HUES6 (cell line): Measurements from ENCODE around the gene RNF144A.

ENCODE experiments used
- H3K27ac ChIP-seq: 2 replicates; pipeline ENCODE4 v1.7.0; 2013; ENCODE audit warnings: low read depth, mild to moderate bottlenecking, low read length, inconsistent platforms
- H3K27me3 ChIP-seq: 2 replicates; pipeline ENCODE4 v1.6.1; 2013; ENCODE audit warnings: low read length; ENCODE audit not compliant: control insufficient read depth, insufficient read depth
- H3K36me3 ChIP-seq: 2 replicates; pipeline ENCODE4 v1.6.1; 2013; ENCODE audit warnings: low read length; ENCODE audit not compliant: control insufficient read depth, insufficient read depth
- H3K4me1 ChIP-seq: 2 replicates; pipeline ENCODE4 v1.6.1; 2013; ENCODE audit warnings: low read length; ENCODE audit not compliant: control insufficient read depth, insufficient read depth
- H3K4me3 ChIP-seq: 2 replicates; pipeline ENCODE4 v1.5.1; 2013; ENCODE audit warnings: low read depth, low read length
- H3K9ac ChIP-seq: one replicate; pipeline ENCODE4 v1.6.1; 2013; ENCODE audit warnings: mild to moderate bottlenecking, low read length
- H3K9me3 ChIP-seq: 2 replicates; pipeline ENCODE4 v1.6.1; 2013; ENCODE audit warnings: low read depth, low read length; ENCODE audit not compliant: control insufficient read depth, insufficient read depth

RNF144A gene

GRCh38 chr2:7007846-7008741 is 90.9 kb downstream of the RNF144A start:
- H3K4me1 ChIP-seq, result no peaks in the 10 kb centered on the region
- H3K27ac ChIP-seq, result no peak overlapping the region
- no peak overlapping the region for H3K9ac ChIP-seq
- no peak overlapping the region for H3K4me3 ChIP-seq
- no peaks in the 10 kb centered on the region for H3K27me3 ChIP-seq
- H3K36me3 ChIP-seq, result no peaks in the 10 kb centered on the region
- H3K9me3 ChIP-seq, result no peaks in the 10 kb centered on the region

GRCh38 chr2:7009207-7009911 is 92.1 kb downstream of the RNF144A start:
- no peak overlapping the region for H3K9ac ChIP-seq
- no peaks in the 10 kb centered on the region for H3K27me3 ChIP-seq
- H3K4me1 ChIP-seq, result no peaks in the 10 kb centered on the region
- H3K4me3 ChIP-seq, result no peak overlapping the region
- no peak overlapping the region for H3K27ac ChIP-seq
- no peaks in the 10 kb centered on the region for H3K36me3 ChIP-seq
- H3K9me3 ChIP-seq, result no peaks in the 10 kb centered on the region

GRCh38 chr2:7010391-7011054 is 93.3 kb downstream of the RNF144A start:
- H3K27ac ChIP-seq, result no peak overlapping the region
- no peak overlapping the region for H3K4me3 ChIP-seq
- no peaks in the 10 kb centered on the region for H3K4me1 ChIP-seq
- H3K9ac ChIP-seq, result no peak overlapping the region
- H3K9me3 ChIP-seq, result no peaks in the 10 kb centered on the region
- H3K36me3 ChIP-seq, result no peaks in the 10 kb centered on the region
- H3K27me3 ChIP-seq, result no peaks in the 10 kb centered on the region

- no peaks in the 10 kb centered on the region for H3K27me3 ChIP-seq
- H3K4me1 ChIP-seq, result no peaks in the 10 kb centered on the region
- H3K9ac ChIP-seq, result no peak overlapping the region
- no peak overlapping the region for H3K27ac ChIP-seq
- H3K9me3 ChIP-seq, result no peaks in the 10 kb centered on the region
- no peak overlapping the region for H3K4me3 ChIP-seq
- no peaks in the 10 kb centered on the region for H3K36me3 ChIP-seq
Measured at GRCh38 chr2:7011356-7012083, 94.3 kb downstream of the RNF144A start.

- H3K9me3 ChIP-seq, result no peaks in the 10 kb centered on the region
- H3K4me1 ChIP-seq, result no peaks in the 10 kb centered on the region
- no peaks in the 10 kb centered on the region for H3K27me3 ChIP-seq
- H3K9ac ChIP-seq, result no peak overlapping the region
- no peak overlapping the region for H3K4me3 ChIP-seq
- no peaks in the 10 kb centered on the region for H3K36me3 ChIP-seq
- no peak overlapping the region for H3K27ac ChIP-seq
Measured at GRCh38 chr2:7012141-7012764, 95.0 kb downstream of the RNF144A start.

GRCh38 chr2:7013471-7014160 is 96.4 kb downstream of the RNF144A start:
- Histone ChIP-seq H3K27ac (no peak overlapping the region), H3K27me3 (no peaks in the 10 kb centered on the region), H3K9me3 (no peaks in the 10 kb centered on the region)

GRCh38 chr2:7014174-7014640 is 97.0 kb downstream of the RNF144A start:
- no peaks in the 10 kb centered on the region for H3K36me3 ChIP-seq
- H3K27ac ChIP-seq, result no peak overlapping the region
- H3K4me3 ChIP-seq, result no peak overlapping the region
- no peak overlapping the region for H3K9ac ChIP-seq
- no peaks in the 10 kb centered on the region for H3K4me1 ChIP-seq
- no peaks in the 10 kb centered on the region for H3K27me3 ChIP-seq
- no peaks in the 10 kb centered on the region for H3K9me3 ChIP-seq

More at GRCh38 chr2:7013471-7014160, 96.4 kb downstream of the RNF144A start:
- Histone ChIP-seq H3K4me3 (no peak overlapping the region), H3K4me1 (no peaks in the 10 kb centered on the region), H3K36me3 (no peaks in the 10 kb centered on the region), H3K9ac (no peak overlapping the region)

GRCh38 chr2:7015007-7015950 is 98.1 kb downstream of the RNF144A start:
- H3K27ac ChIP-seq, result no peak overlapping the region
- H3K9me3 ChIP-seq, result no peaks in the 10 kb centered on the region
- no peak overlapping the region for H3K4me3 ChIP-seq
- H3K9ac ChIP-seq, result no peak overlapping the region
- peaks cover 3% of the 10 kb centered on the region for H3K36me3 ChIP-seq
- no peaks in the 10 kb centered on the region for H3K27me3 ChIP-seq
- H3K4me1 ChIP-seq, result no peaks in the 10 kb centered on the region

GRCh38 chr2:7016148-7016547 is 98.9 kb downstream of the RNF144A start:
- Histone ChIP-seq H3K9ac (no peak overlapping the region), H3K4me3 (no peak overlapping the region), H3K27ac (no peak overlapping the region), H3K36me3 (peaks cover 9% of the 10 kb centered on the region), H3K4me1 (no peaks in the 10 kb centered on the region), H3K27me3 (no peaks in the 10 kb centered on the region), H3K9me3 (no peaks in the 10 kb centered on the region)
